Liver (tissue), 9 donors: ENCODE measurements around the gene CCN2. TPM values are rescaled to one million over a fixed set of nuclear protein-coding genes. Genes with fewer than 3 reads are reported as not detected.

Experiments used
- DNase-seq: peaks from one replicate; pipeline ENCODE4 v3.0.0-alpha.2; 2017; ENCODE audit warnings: low spot score
- H3K27ac ChIP-seq, 2 donors: one replicate each; pipeline ENCODE4 v1.7.0; 2013; ENCODE audit warnings: inconsistent platforms in 2 of 2, low read length in 2 of 2, control low read depth in 1 of 2, low read depth in 1 of 2, mild to moderate bottlenecking in 1 of 2
- H3K27me3 ChIP-seq, 4 donors: one replicate each; pipeline versions ENCODE4 v1.6.1 to v1.7.0; 2013; ENCODE audit warnings: low read length in 3 of 4, inconsistent platforms in 1 of 4, mild to moderate bottlenecking in 1 of 4, moderate library complexity in 1 of 4; ENCODE audit not compliant: control insufficient read depth in 4 of 4, insufficient read depth in 4 of 4
- H3K36me3 ChIP-seq, 4 donors: one replicate each; pipeline versions ENCODE4 v1.6.1 to v1.7.0; 2013; ENCODE audit warnings: low read length in 3 of 4, mild to moderate bottlenecking in 3 of 4, low read depth in 1 of 4, moderate library complexity in 1 of 4; ENCODE audit not compliant: control insufficient read depth in 4 of 4, insufficient read depth in 3 of 4
- H3K4me1 ChIP-seq, 4 donors: one replicate each; pipeline versions ENCODE4 v1.6.1 to v1.7.0; 2013; ENCODE audit warnings: low read length in 3 of 4, mild to moderate bottlenecking in 3 of 4, moderate library complexity in 1 of 4; ENCODE audit not compliant: control insufficient read depth in 4 of 4, insufficient read depth in 4 of 4
- H3K4me3 ChIP-seq, 3 donors: one replicate each; pipeline versions ENCODE4 v1.6.1 to v1.7.0; 2013; ENCODE audit warnings: low read length in 3 of 3, control low read depth in 1 of 3, low read depth in 1 of 3, mild to moderate bottlenecking in 1 of 3
- H3K9ac ChIP-seq, 2 donors: one replicate each; pipeline ENCODE4 v1.7.0; 2013; ENCODE audit warnings: low read length in 2 of 2, mild to moderate bottlenecking in 2 of 2, moderate library complexity in 2 of 2, control low read depth in 1 of 2, low read depth in 1 of 2
- H3K9me3 ChIP-seq, 4 donors: one replicate each; pipeline versions ENCODE4 v1.6.1 to v1.7.0; 2013; ENCODE audit warnings: low read length in 3 of 4; ENCODE audit not compliant: control insufficient read depth in 4 of 4
- EGR1 ChIP-seq, 2 donors: IDR thresholded peaks; 2 replicates each; pipeline ENCODE4 v1.6.1; 2016 to 2018; ENCODE audit warnings: antibody characterized with exemption in 2 of 2, low read depth in 2 of 2
- FOXA1 ChIP-seq: IDR thresholded peaks from 2 replicates; pipeline ENCODE4 v1.6.1; 2016; ENCODE audit warnings: antibody characterized with exemption
- FOXA2 ChIP-seq: IDR thresholded peaks from 2 replicates; pipeline ENCODE4 v1.6.1; 2016; ENCODE audit warnings: antibody characterized with exemption
- GABPA ChIP-seq, 2 donors: IDR thresholded peaks in 1 of 2; conservative IDR thresholded peaks in 1 of 2; 2 replicates each; pipeline ENCODE4 v1.6.1; 2016; ENCODE audit warnings: antibody characterized with exemption in 2 of 2, mild to moderate bottlenecking in 1 of 2, moderate library complexity in 1 of 2
- HNF4A ChIP-seq, 2 donors: conservative IDR thresholded peaks; 2 replicates each; pipeline ENCODE4 v1.6.1; 2016; ENCODE audit warnings: antibody characterized with exemption in 2 of 2, mild to moderate bottlenecking in 2 of 2
- HNF4G ChIP-seq: IDR thresholded peaks from 2 replicates; pipeline ENCODE4 v1.6.1; 2016; ENCODE audit warnings: antibody characterized with exemption
- JUND ChIP-seq, 2 donors: IDR thresholded peaks; 2 replicates each; pipeline ENCODE4 v1.6.1; 2016; ENCODE audit warnings: antibody characterized with exemption in 2 of 2
- NR2F2 ChIP-seq: IDR thresholded peaks from 2 replicates; pipeline ENCODE4 v1.6.1; 2016; ENCODE audit warnings: antibody characterized with exemption
- RAD21 ChIP-seq, 2 donors: IDR thresholded peaks; 2 replicates each; pipeline ENCODE4 v1.6.1; 2016; ENCODE audit warnings: antibody characterized with exemption in 2 of 2, mild to moderate bottlenecking in 2 of 2
- RXRA ChIP-seq, 2 donors: IDR thresholded peaks; 2 replicates each; pipeline ENCODE4 v1.6.1; 2017 to 2018; ENCODE audit warnings: antibody characterized with exemption in 2 of 2, mild to moderate bottlenecking in 1 of 2
- SP1 ChIP-seq: IDR thresholded peaks from 2 replicates; pipeline ENCODE4 v1.6.1; 2018; ENCODE audit warnings: antibody characterized with exemption, mild to moderate bottlenecking
- TAF1 ChIP-seq: conservative IDR thresholded peaks from 2 replicates; pipeline ENCODE4 v1.6.1; 2016; ENCODE audit warnings: antibody characterized with exemption, mild to moderate bottlenecking
- YY1 ChIP-seq: IDR thresholded peaks from 2 replicates; pipeline ENCODE4 v1.6.1; 2016; ENCODE audit warnings: antibody characterized with exemption, mild to moderate bottlenecking
- WGBS: extraction: QIAGEN DNeasy Blood & Tissue Kit; methylation state at CpG from one replicate; pipeline ENCODE4 v1.1.7; 2013; 5-methylcytosine and 5-hydroxymethylcytosine counted together
- polyA plus RNA-seq, 2 donors: library from polyadenylated mRNA; stranded (reverse) in 1 of 2; unstranded in 1 of 2; fragments of 200-250 nt in 1 of 2; fragments of >200 nt in 1 of 2; fragmentation: Nextera tagmentation in 1 of 2; extraction: Ambion mirVana in 1 of 2; gene quantifications; one replicate each; pipeline versions ENCODE4 v1.2.1 to v1.2.3, GENCODE V29; 2013 to 2015
- total RNA-seq, 2 donors: library from RNA; depleted of rRNA; stranded (reverse); fragments of >200 nt; gene quantifications; one replicate each; pipeline ENCODE4 v1.2.3, GENCODE V29; 2014
- TF ChIP-seq, protein P1 (sequence below): IDR thresholded peaks from 2 replicates; pipeline ENCODE4 v1.6.1; 2016; ENCODE audit warnings: antibody characterized with exemption
- TF ChIP-seq, protein P2 (sequence below): IDR thresholded peaks from 2 replicates; pipeline ENCODE4 v1.6.1; 2016; ENCODE audit warnings: antibody characterized with exemption
- TF ChIP-seq, protein P3 (sequence below): IDR thresholded peaks from 2 replicates; pipeline ENCODE4 v1.6.1; 2016; ENCODE audit warnings: antibody characterized with exemption
- TF ChIP-seq, protein P4 (sequence below): IDR thresholded peaks from 2 replicates; pipeline ENCODE4 v1.6.1; 2016; ENCODE audit warnings: antibody characterized with exemption, mild to moderate bottlenecking
- TF ChIP-seq, protein P5 (sequence below): fragments of 150-350 bp; IDR thresholded peaks from 2 replicates; pipeline ENCODE4 v1.5.1; 2017; ENCODE audit warnings: improper control_type of control experiment, low read depth, low read length; ENCODE audit not compliant: missing input control
- donor health status: healthy.
- donor health status: healthy.
- donor health status: healthy.
- donor health status: healthy.
- donor health status: healthy.

Gene CCN2
- total and polyA plus RNA-seq, 4 donors: 7.3 to 26.9 (median 19.5) TPM

DNA sequence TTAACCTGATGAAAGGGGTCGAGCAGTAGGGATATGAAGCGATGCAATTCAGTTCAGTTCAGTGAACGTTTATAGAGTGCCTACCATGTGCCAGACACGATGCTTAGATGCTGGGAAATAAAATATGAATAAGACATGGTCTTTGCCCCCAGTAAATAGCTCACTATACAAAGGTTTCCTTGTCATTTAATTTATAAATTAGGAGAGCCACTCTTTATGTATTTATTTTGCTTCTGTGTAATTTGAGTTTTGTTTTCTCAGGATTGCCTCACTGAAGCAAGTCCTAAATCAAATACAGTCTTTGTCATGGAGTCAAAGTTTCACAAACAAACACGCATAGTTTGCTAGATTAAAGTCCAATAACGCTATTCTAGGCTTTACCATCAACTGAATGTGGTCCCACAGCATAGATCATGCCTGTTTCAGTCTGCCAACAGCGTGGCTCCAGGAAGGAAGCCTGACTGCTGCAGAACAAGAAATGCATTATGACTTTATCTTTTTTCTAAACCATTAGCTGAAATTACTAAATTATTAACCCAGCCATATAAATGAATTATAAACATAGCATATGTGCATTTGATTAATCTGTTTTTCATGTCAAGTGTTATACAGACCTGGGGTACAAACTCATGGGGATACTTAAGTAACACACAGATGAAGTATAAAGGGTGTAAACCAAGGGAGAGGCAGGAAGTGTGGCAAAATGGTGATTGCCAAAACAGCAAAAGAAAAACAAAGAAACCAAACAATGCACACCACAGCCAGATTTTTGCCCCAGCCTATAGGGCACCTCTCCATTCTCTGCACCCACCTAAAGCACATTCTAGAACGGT lies 29.8 kb upstream of the CCN2 start:
- H3K9ac ChIP-seq: peak overlapping the region in 1 of 2 donors; percentile 23
- no peak overlapping the region for H3K4me3 ChIP-seq
- WGBS: 20% methylated on average over 8 of the region's 8 CpGs
- no peak for DNase-seq
- TF ChIP-seq FOXA2 (peak; percentile 91), NR2F2 (no peak), SP1 (peak; percentile 96), GABPA (IDR thresholded peaks at IDR 0.05 in 1 of 2, conservative IDR thresholded peaks at IDR 0.05 in 1 of 2) (peak in 1 of 2 donors; percentile 44), HNF4G (peak; percentile 97), TAF1 (peak; percentile 95), FOXA1 (peak; percentile 89), YY1 (peak; percentile 89), EGR1 (IDR thresholded peaks at IDR 0.05; ENCODE audit: low read depth in 2 of 2) (peak; percentile 26 to 71), RXRA (IDR thresholded peaks at IDR 0.05) (peak; percentile 79 to 93), HNF4A (conservative IDR thresholded peaks at IDR 0.05) (peak; percentile 98 to 100), RAD21 (IDR thresholded peaks at IDR 0.05) (peak; percentile 55 to 65), JUND (IDR thresholded peaks at IDR 0.05) (peak; percentile 70 to 91)
- TF ChIP-seq, protein P1, sequence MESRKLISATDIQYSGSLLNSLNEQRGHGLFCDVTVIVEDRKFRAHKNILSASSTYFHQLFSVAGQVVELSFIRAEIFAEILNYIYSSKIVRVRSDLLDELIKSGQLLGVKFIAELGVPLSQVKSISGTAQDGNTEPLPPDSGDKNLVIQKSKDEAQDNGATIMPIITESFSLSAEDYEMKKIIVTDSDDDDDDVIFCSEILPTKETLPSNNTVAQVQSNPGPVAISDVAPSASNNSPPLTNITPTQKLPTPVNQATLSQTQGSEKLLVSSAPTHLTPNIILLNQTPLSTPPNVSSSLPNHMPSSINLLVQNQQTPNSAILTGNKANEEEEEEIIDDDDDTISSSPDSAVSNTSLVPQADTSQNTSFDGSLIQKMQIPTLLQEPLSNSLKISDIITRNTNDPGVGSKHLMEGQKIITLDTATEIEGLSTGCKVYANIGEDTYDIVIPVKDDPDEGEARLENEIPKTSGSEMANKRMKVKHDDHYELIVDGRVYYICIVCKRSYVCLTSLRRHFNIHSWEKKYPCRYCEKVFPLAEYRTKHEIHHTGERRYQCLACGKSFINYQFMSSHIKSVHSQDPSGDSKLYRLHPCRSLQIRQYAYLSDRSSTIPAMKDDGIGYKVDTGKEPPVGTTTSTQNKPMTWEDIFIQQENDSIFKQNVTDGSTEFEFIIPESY: peak; percentile 88
- TF ChIP-seq, protein P2, sequence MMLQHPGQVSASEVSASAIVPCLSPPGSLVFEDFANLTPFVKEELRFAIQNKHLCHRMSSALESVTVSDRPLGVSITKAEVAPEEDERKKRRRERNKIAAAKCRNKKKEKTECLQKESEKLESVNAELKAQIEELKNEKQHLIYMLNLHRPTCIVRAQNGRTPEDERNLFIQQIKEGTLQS: peak; percentile 77
- TF ChIP-seq, protein P3, sequence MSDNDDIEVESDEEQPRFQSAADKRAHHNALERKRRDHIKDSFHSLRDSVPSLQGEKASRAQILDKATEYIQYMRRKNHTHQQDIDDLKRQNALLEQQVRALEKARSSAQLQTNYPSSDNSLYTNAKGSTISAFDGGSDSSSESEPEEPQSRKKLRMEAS: peak; percentile 95
- TF ChIP-seq, protein P4, sequence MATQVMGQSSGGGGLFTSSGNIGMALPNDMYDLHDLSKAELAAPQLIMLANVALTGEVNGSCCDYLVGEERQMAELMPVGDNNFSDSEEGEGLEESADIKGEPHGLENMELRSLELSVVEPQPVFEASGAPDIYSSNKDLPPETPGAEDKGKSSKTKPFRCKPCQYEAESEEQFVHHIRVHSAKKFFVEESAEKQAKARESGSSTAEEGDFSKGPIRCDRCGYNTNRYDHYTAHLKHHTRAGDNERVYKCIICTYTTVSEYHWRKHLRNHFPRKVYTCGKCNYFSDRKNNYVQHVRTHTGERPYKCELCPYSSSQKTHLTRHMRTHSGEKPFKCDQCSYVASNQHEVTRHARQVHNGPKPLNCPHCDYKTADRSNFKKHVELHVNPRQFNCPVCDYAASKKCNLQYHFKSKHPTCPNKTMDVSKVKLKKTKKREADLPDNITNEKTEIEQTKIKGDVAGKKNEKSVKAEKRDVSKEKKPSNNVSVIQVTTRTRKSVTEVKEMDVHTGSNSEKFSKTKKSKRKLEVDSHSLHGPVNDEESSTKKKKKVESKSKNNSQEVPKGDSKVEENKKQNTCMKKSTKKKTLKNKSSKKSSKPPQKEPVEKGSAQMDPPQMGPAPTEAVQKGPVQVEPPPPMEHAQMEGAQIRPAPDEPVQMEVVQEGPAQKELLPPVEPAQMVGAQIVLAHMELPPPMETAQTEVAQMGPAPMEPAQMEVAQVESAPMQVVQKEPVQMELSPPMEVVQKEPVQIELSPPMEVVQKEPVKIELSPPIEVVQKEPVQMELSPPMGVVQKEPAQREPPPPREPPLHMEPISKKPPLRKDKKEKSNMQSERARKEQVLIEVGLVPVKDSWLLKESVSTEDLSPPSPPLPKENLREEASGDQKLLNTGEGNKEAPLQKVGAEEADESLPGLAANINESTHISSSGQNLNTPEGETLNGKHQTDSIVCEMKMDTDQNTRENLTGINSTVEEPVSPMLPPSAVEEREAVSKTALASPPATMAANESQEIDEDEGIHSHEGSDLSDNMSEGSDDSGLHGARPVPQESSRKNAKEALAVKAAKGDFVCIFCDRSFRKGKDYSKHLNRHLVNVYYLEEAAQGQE: peak; percentile 89
- TF ChIP-seq, protein P5, sequence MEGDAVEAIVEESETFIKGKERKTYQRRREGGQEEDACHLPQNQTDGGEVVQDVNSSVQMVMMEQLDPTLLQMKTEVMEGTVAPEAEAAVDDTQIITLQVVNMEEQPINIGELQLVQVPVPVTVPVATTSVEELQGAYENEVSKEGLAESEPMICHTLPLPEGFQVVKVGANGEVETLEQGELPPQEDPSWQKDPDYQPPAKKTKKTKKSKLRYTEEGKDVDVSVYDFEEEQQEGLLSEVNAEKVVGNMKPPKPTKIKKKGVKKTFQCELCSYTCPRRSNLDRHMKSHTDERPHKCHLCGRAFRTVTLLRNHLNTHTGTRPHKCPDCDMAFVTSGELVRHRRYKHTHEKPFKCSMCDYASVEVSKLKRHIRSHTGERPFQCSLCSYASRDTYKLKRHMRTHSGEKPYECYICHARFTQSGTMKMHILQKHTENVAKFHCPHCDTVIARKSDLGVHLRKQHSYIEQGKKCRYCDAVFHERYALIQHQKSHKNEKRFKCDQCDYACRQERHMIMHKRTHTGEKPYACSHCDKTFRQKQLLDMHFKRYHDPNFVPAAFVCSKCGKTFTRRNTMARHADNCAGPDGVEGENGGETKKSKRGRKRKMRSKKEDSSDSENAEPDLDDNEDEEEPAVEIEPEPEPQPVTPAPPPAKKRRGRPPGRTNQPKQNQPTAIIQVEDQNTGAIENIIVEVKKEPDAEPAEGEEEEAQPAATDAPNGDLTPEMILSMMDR: no peak
- peaks cover 10 to 56% (median 44%) of the 10 kb centered on the region in 4 donors for H3K4me1 ChIP-seq
- no peaks in the 10 kb centered on the region for H3K36me3 ChIP-seq
- peak overlapping the region; percentile 86 to 89 for H3K27ac ChIP-seq
- no peaks in the 10 kb centered on the region for H3K9me3 ChIP-seq
- H3K27me3 ChIP-seq: no peaks in the 10 kb centered on the region
